H1 (cell line): ENCODE measurements around the gene FMNL2. TPM values are rescaled to one million over a fixed set of nuclear protein-coding genes. Genes with fewer than 3 reads are reported as not detected.

ENCODE experiments used
- CTCF ChIA-PET: fragments of 300-600 bp; sonication (Branson Sonifier 250); formaldehyde crosslinking; loops from one replicate; lab custom pipeline; 2021; ENCODE audit not compliant: partially characterized antibody; lab: Charles Lee
- POLR2A ChIA-PET: fragments of 300-600 bp; sonication (Branson Sonifier 250); formaldehyde crosslinking; loops from one replicate; lab custom pipeline; 2021; ENCODE audit warnings: inconsistent platforms; ENCODE audit not compliant: partially characterized antibody; lab: Charles Lee
- DNase-seq, 2 experiments: peaks; one replicate each; pipeline versions ENCODE4 v3.0.0 to v3.0.0-alpha.2; 2010 to 2022; ENCODE audit warnings: low spot score in 2 of 2, low read depth in 1 of 2, mixed read lengths in 1 of 2
- FAIRE-seq: peaks from 2 replicates; lab custom pipeline; 2011; peaks lifted over from hg19 to GRCh38; lab: Jason Lieb, UNC
- H2AFZ ChIP-seq: 2 replicates; pipeline ENCODE4 v1.8.1; 2012; ENCODE audit warnings: low read length, inconsistent platforms
- H2AK5ac ChIP-seq: 2 replicates; pipeline ENCODE4 v1.6.1; 2013; ENCODE audit warnings: low read depth, low read length
- H2BK120ac ChIP-seq: replicated peaks from 2 replicates; pipeline ENCODE3; 2013; ENCODE audit warnings: low read depth, low read length, inconsistent platforms
- H2BK12ac ChIP-seq: 2 replicates; pipeline ENCODE4 v1.6.1; 2013; ENCODE audit warnings: low read depth, low read length
- H2BK15ac ChIP-seq: 2 replicates; pipeline ENCODE4 v1.6.1; 2013; ENCODE audit warnings: low read length
- H2BK20ac ChIP-seq: 2 replicates; pipeline ENCODE4 v1.6.1; 2013; ENCODE audit warnings: low read length
- H2BK5ac ChIP-seq: 2 replicates; pipeline ENCODE4 v1.6.1; 2013; ENCODE audit warnings: low read depth, low read length
- H3K14ac ChIP-seq: 2 replicates; pipeline ENCODE4 v1.6.1; 2013; ENCODE audit warnings: inconsistent platforms; ENCODE audit not compliant: insufficient read length
- H3K18ac ChIP-seq: 2 replicates; pipeline ENCODE4 v1.6.1; 2013; ENCODE audit warnings: low read length; ENCODE audit errors: extremely low read depth
- H3K23ac ChIP-seq: 2 replicates; pipeline ENCODE4 v1.6.1; 2013; ENCODE audit warnings: inconsistent platforms; ENCODE audit not compliant: insufficient read length
- H3K23me2 ChIP-seq: 2 replicates; pipeline ENCODE4 v1.6.1; 2013; ENCODE audit warnings: low read depth, low read length
- H3K27ac ChIP-seq: 2 replicates; pipeline ENCODE4 v1.6.1; 2011; ENCODE audit warnings: low read depth, low read length, inconsistent platforms
- H3K27me3 ChIP-seq, 4 experiments: replicated peaks in 1 of 4; 1 replicate in 1 of 4; 2 replicates in 3 of 4; pipeline versions ENCODE4 v1.6.1 to v1.8.1; 2011 to 2013; ENCODE audit warnings: low read length in 3 of 4, mild to moderate bottlenecking in 3 of 4, inconsistent platforms in 2 of 4, mixed read lengths in 2 of 4, moderate library complexity in 1 of 4; ENCODE audit not compliant: control insufficient read depth in 3 of 4, insufficient read depth in 3 of 4; ENCODE audit errors: extremely low read depth in 1 of 4
- H3K36me3 ChIP-seq, 4 experiments: 2 replicates each; pipeline versions ENCODE4 v1.6.1 to v1.8.1; 2011 to 2013; ENCODE audit warnings: mild to moderate bottlenecking in 4 of 4, low read length in 3 of 4, moderate library complexity in 2 of 4, control low read depth in 1 of 4, inconsistent platforms in 1 of 4; ENCODE audit not compliant: insufficient read depth in 4 of 4, control insufficient read depth in 2 of 4
- H3K4ac ChIP-seq: replicated peaks from 2 replicates; pipeline ENCODE3; 2013; ENCODE audit warnings: low read length, low read depth, mixed read lengths, inconsistent platforms; ENCODE audit not compliant: insufficient read length
- H3K4me1 ChIP-seq, 4 experiments: replicated peaks in 1 of 4; 1 replicate in 1 of 4; 2 replicates in 3 of 4; pipeline versions ENCODE4 v1.6.1 to v1.8.1; 2011 to 2013; ENCODE audit warnings: low read length in 3 of 4, inconsistent platforms in 2 of 4, mixed read lengths in 1 of 4; ENCODE audit not compliant: insufficient read depth in 4 of 4, control insufficient read depth in 3 of 4
- H3K4me2 ChIP-seq, 2 experiments: 2 replicates each; pipeline versions ENCODE4 v1.6.1 to v1.8.1; 2011 to 2013; ENCODE audit warnings: low read depth in 2 of 2, low read length in 2 of 2, control low read depth in 1 of 2, inconsistent platforms in 1 of 2, mild to moderate bottlenecking in 1 of 2; ENCODE audit not compliant: insufficient read depth in 1 of 2
- H3K4me3 ChIP-seq, 4 experiments: fragments of 200-600, 300-600 bp in 1 of 4; sonication (generic), shearing (Covaris generic), sonication (Bioruptor Twin) in 1 of 4; 2 replicates each; pipeline versions ENCODE4 v1.5.1 to v1.8.1; 2011 to 2016; ENCODE audit warnings: low read length in 4 of 4, low read depth in 3 of 4, control low read depth in 2 of 4, inconsistent platforms in 2 of 4, mild to moderate bottlenecking in 2 of 4, mixed read lengths in 1 of 4, moderate library complexity in 1 of 4; ENCODE audit not compliant: insufficient read depth in 2 of 4; ENCODE audit errors: extremely low read depth in 1 of 4
- H3K56ac ChIP-seq: replicated peaks from 2 replicates; pipeline ENCODE3; 2013; ENCODE audit warnings: low read depth, mild to moderate bottlenecking, mixed read lengths, low read length, inconsistent platforms; ENCODE audit not compliant: insufficient read length
- H3K79me1 ChIP-seq: 2 replicates; pipeline ENCODE4 v1.6.1; 2013; ENCODE audit warnings: low read depth, low read length, control low read depth
- H3K79me2 ChIP-seq, 2 experiments: 2 replicates each; pipeline versions ENCODE4 v1.6.1 to v1.8.1; 2012 to 2013; ENCODE audit warnings: low read length in 2 of 2, mild to moderate bottlenecking in 2 of 2, inconsistent platforms in 1 of 2; ENCODE audit not compliant: insufficient read depth in 2 of 2, control insufficient read depth in 1 of 2
- H3K9ac ChIP-seq, 4 experiments: replicated peaks in 1 of 4; 1 replicate in 1 of 4; 2 replicates in 3 of 4; pipeline versions ENCODE4 v1.6.1 to v1.8.1; 2011 to 2013; ENCODE audit warnings: low read depth in 3 of 4, low read length in 3 of 4, control low read depth in 2 of 4, mild to moderate bottlenecking in 2 of 4, moderate library complexity in 2 of 4, inconsistent platforms in 1 of 4; ENCODE audit errors: extremely low read depth in 1 of 4
- H3K9me3 ChIP-seq, 2 experiments: 2 replicates each; pipeline versions ENCODE4 v1.6.1 to v1.8.1; 2012 to 2013; ENCODE audit warnings: mild to moderate bottlenecking in 2 of 2, moderate library complexity in 2 of 2, control low read depth in 1 of 2, inconsistent platforms in 1 of 2, low read depth in 1 of 2, low read length in 1 of 2, mixed read lengths in 1 of 2; ENCODE audit not compliant: insufficient read depth in 2 of 2
- H4K20me1 ChIP-seq, 2 experiments: replicated peaks in 1 of 2; 2 replicates each; pipeline versions ENCODE3 to v1.8.1; 2011 to 2013; ENCODE audit warnings: inconsistent platforms in 2 of 2, low read length in 2 of 2, mild to moderate bottlenecking in 1 of 2; ENCODE audit not compliant: insufficient read depth in 2 of 2, control insufficient read depth in 1 of 2
- H4K5ac ChIP-seq: 2 replicates; pipeline ENCODE4 v1.6.1; 2013; ENCODE audit warnings: low read length, low read depth, mixed read lengths, inconsistent platforms; ENCODE audit not compliant: insufficient read length
- H4K8ac ChIP-seq: 2 replicates; pipeline ENCODE4 v1.8.0; 2013; ENCODE audit warnings: mild to moderate bottlenecking, moderate library complexity, low read length, inconsistent platforms; ENCODE audit not compliant: insufficient read depth; ENCODE audit errors: extremely low read depth
- H4K91ac ChIP-seq: replicated peaks from 2 replicates; pipeline ENCODE3; 2013; ENCODE audit warnings: low read length, mixed read lengths, inconsistent platforms; ENCODE audit not compliant: insufficient read length
- CEBPB ChIP-seq: IDR thresholded peaks from 2 replicates; pipeline ENCODE4 v1.6.1; 2012; ENCODE audit warnings: low read depth, low read length
- CTBP2 ChIP-seq: IDR thresholded peaks from 2 replicates; pipeline ENCODE4 v1.7.0; 2011; ENCODE audit warnings: borderline replicate concordance, mild to moderate bottlenecking, moderate library complexity, mixed read lengths, low read length; ENCODE audit not compliant: insufficient read depth, insufficient read length
- KDM5A ChIP-seq: fragments of 200-600 bp; IDR thresholded peaks from 2 replicates; pipeline ENCODE4 v1.7.1; 2012; ENCODE audit warnings: mild to moderate bottlenecking, low read length, inconsistent platforms, mixed read lengths
- RAD21 ChIP-seq, 2 experiments: IDR thresholded peaks in 1 of 2; conservative IDR thresholded peaks in 1 of 2; 2 replicates each; pipeline ENCODE4 v1.6.1; 2011; ENCODE audit warnings: low read depth in 2 of 2, low read length in 2 of 2, improper control_type of control experiment in 1 of 2, inconsistent platforms in 1 of 2, mild to moderate bottlenecking in 1 of 2, moderate library complexity in 1 of 2
- RXRA ChIP-seq: IDR thresholded peaks from 2 replicates; pipeline ENCODE4 v1.6.1; 2011; ENCODE audit warnings: low read depth, mild to moderate bottlenecking, low read length, moderate library complexity; ENCODE audit not compliant: insufficient read depth
- YY1 ChIP-seq: IDR thresholded peaks from 2 replicates; pipeline ENCODE4 v1.6.1; 2011; ENCODE audit warnings: low read depth, mild to moderate bottlenecking, low read length
- WGBS, 2 experiments: shearing (Covaris generic) in 1 of 2; methylation state at CpG; one replicate each; pipeline versions ENCODE4 v1.1.6 to v1.1.7; 2013 to 2015; ENCODE audit warnings: low lambda C conversion rate in 2 of 2, mixed read lengths in 2 of 2, inconsistent platforms in 1 of 2, low coverage in 1 of 2, missing lambda C conversion rate in 1 of 2; ENCODE audit not compliant: insufficient replicate concordance in 2 of 2, insufficient coverage in 1 of 2, insufficient read length in 1 of 2; ENCODE audit errors: extremely low coverage in 1 of 2, missing lambda C conversion rate in 1 of 2; 5-methylcytosine and 5-hydroxymethylcytosine counted together
- polyA plus RNA-seq, 7 experiments: library from polyadenylated mRNA; depleted of rRNA in 3 of 7; stranded (reverse) in 5 of 7; unstranded in 2 of 7; fragments of >200 nt in 5 of 7; fragments of 200-250 nt in 2 of 7; gene quantifications; 1 replicate in 5 of 7; 2 replicates in 1 of 7; 4 replicates in 1 of 7; pipeline versions ENCODE4 v1.2.1 to v1.2.3, GENCODE V29; 2011 to 2013; ENCODE audit warnings: missing spikeins in 2 of 7, mixed read lengths in 2 of 7
- total RNA-seq: library from RNA; stranded (reverse); fragmentation: NEBNext Ultra II Directional; extraction: Animal tissue kit (Norgen Biotek cat#: 25700); gene quantifications from 2 replicates; pipeline ENCODE4 v1.2.1, GENCODE V29; 2021

The FMNL2 gene
- total and polyA plus RNA-seq, 2 of the 8 experiments (the other 6 are each of a cell fraction or from before 2014, with no cell fraction given): 15.5 to 45.1 TPM

DNA sequence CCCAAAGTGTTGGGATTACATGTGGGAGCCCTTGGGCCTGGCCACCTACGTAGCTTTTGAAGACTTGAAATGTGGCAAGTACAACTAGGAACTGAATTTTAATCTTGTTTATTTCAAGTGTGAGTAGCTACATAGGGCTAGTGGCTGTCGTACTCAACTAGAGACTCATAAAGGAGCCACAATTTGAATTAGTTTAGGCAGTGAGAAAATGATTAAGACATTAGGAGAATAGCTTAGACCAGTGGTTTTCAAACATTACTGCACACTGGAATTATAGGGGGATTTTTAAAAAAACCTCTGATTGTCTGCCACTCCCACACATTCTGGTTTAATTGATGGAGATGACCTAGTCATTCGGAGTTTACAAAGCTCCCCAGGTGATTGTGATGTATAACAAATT is 127.1 kb downstream of the FMNL2 start:
- TF ChIP-seq YY1 (no peak), CEBPB (no peak), KDM5A (no peak), CTBP2 (no peak), RAD21 (IDR thresholded peaks at IDR 0.05 in 1 of 2, conservative IDR thresholded peaks at IDR 0.05 in 1 of 2; ENCODE audit: low read depth in 2 of 2, low read length in 2 of 2) (no peak), RXRA (no peak)
- WGBS, 2 experiments: 86% methylated on average over 3 of the region's 3 CpGs; no CpG with 5 or more reads in 1 of the 2 experiments

More for the DNA sequence above, 127.1 kb downstream of the FMNL2 start:
- H3K27ac ChIP-seq: no peak overlapping the region
- no peaks in the 10 kb centered on the region for H3K27me3 ChIP-seq
- H3K4ac ChIP-seq: no peak overlapping the region
- H3K9me3 ChIP-seq: no peaks in the 10 kb centered on the region
- H2AFZ ChIP-seq: no peak overlapping the region
- peaks cover 2 to 5% of the 10 kb centered on the region in 2 experiments for H4K20me1 ChIP-seq
- H4K91ac ChIP-seq: no peak overlapping the region
- no peak overlapping the region for H2BK20ac ChIP-seq
- H3K4me3 ChIP-seq: no peak overlapping the region
- H2BK120ac ChIP-seq: no peak overlapping the region
- H3K4me1 ChIP-seq: peaks cover 0 to 18% (median 4%) of the 10 kb centered on the region in 4 experiments; a peak in 5 of 7 replicates
- no peak for FAIRE-seq
- no peaks in the 10 kb centered on the region for H3K36me3 ChIP-seq
- no peak overlapping the region for H4K8ac ChIP-seq
- H3K79me2 ChIP-seq: peaks cover 0 to 93% of the 10 kb centered on the region in 2 experiments; a peak in 3 of 4 replicates
- no peak overlapping the region for H3K18ac ChIP-seq
- no peak overlapping the region for H2AK5ac ChIP-seq
- H3K23me2 ChIP-seq: no peaks in the 10 kb centered on the region
- no peak overlapping the region for H2BK12ac ChIP-seq
- H2BK5ac ChIP-seq: no peak overlapping the region
- H3K9ac ChIP-seq: no peak overlapping the region
- no peak overlapping the region for H3K14ac ChIP-seq
- no peak overlapping the region for H3K23ac ChIP-seq
- no peak for DNase-seq
- no peak overlapping the region for H3K56ac ChIP-seq
- no peak overlapping the region for H4K5ac ChIP-seq
- H3K79me1 ChIP-seq: peaks cover 13% of the 10 kb centered on the region
- H3K4me2 ChIP-seq: no peak overlapping the region
- ChIA-PET CTCF (interaction anchor here (0.6 to 1.1 kb wide), 4 partner anchors 12 to 179 kb away, joined by 3 read pairs; no protein-coding TSS in a partner anchor), POLR2A (interaction anchor here (1.2 kb wide), 1 partner anchor 8 kb away, joined by 5 read pairs; no protein-coding TSS in a partner anchor)
- no peak overlapping the region for H2BK15ac ChIP-seq
